Lung (tissue), 12 donors: ENCODE data around the gene GALT. TPM values are rescaled to one million over a fixed set of nuclear protein-coding genes. Genes with fewer than 3 reads are reported as not detected.
A peak's percentile ranks its signal among the peaks of the same experiment; 100 is the strongest.

Experiments
- ATAC-seq: fragments of 200-7000 bp; cut with Tn5 transposase; one replicate; pipeline ENCODE4 v1.9.1; 2020; ENCODE audit warnings: moderate number of reproducible peaks; ENCODE audit not compliant: insufficient read depth, low FRiP score
- DNase-seq, 3 donors: peaks; one replicate each; pipeline ENCODE4 v3.0.0-alpha.2; 2013 to 2017
- H3K27ac ChIP-seq, 2 donors: one replicate each; pipeline ENCODE4 v1.5.1; 2013; ENCODE audit warnings: mild to moderate bottlenecking in 2 of 2, moderate library complexity in 2 of 2, control low read depth in 1 of 2, inconsistent platforms in 1 of 2, low read depth in 1 of 2, low read length in 1 of 2
- H3K27me3 ChIP-seq, 3 donors: one replicate each; pipeline ENCODE4 v1.5.1; 2013; ENCODE audit warnings: low read length in 2 of 3; ENCODE audit not compliant: control insufficient read depth in 3 of 3, insufficient read depth in 3 of 3
- H3K36me3 ChIP-seq, 4 donors: one replicate each; pipeline ENCODE4 v1.5.1; 2013; ENCODE audit warnings: low read length in 4 of 4, mild to moderate bottlenecking in 1 of 4, moderate library complexity in 1 of 4; ENCODE audit not compliant: control insufficient read depth in 4 of 4, insufficient read depth in 4 of 4
- H3K4me1 ChIP-seq, 5 donors: one replicate each; pipeline ENCODE4 v1.5.1; 2013; ENCODE audit warnings: low read length in 5 of 5, mild to moderate bottlenecking in 2 of 5, moderate library complexity in 1 of 5; ENCODE audit not compliant: control insufficient read depth in 5 of 5, insufficient read depth in 5 of 5
- H3K4me3 ChIP-seq: one replicate; pipeline ENCODE4 v1.5.1; 2013; ENCODE audit warnings: mild to moderate bottlenecking, control low read depth, moderate library complexity
- H3K9ac ChIP-seq, 2 donors: one replicate each; pipeline ENCODE4 v1.5.1; 2013; ENCODE audit warnings: low read length in 2 of 2, control low read depth in 1 of 2; ENCODE audit not compliant: insufficient read depth in 1 of 2
- H3K9me3 ChIP-seq, 4 donors: one replicate each; pipeline ENCODE4 v1.5.1; 2013; ENCODE audit warnings: low read length in 3 of 4, mild to moderate bottlenecking in 1 of 4, moderate library complexity in 1 of 4; ENCODE audit not compliant: control insufficient read depth in 4 of 4, insufficient read depth in 3 of 4
- WGBS, 2 donors: extraction: QIAGEN DNeasy Blood & Tissue Kit; methylation state at CpG; one replicate each; pipeline ENCODE4 v1.1.7; 2013; 5-methylcytosine and 5-hydroxymethylcytosine counted together
- polyA plus RNA-seq, 2 donors: library from polyadenylated mRNA; stranded (reverse); fragments of 200-250 nt; gene quantifications; one replicate each; pipeline ENCODE4 v1.2.1, GENCODE V29; 2013
- total RNA-seq, 2 donors: library from RNA; depleted of rRNA in 1 of 2; stranded (reverse); fragments of >200 nt in 1 of 2; gene quantifications; one replicate each; pipeline ENCODE4 v1.2.1, GENCODE V29; 2014 to 2021
- TF ChIP-seq, protein P1 (sequence below): IDR thresholded peaks from 2 replicates; pipeline ENCODE4 v1.5.1; 2012; ENCODE audit warnings: mild to moderate bottlenecking; ENCODE audit errors: control extremely low read depth, extremely low read depth
- donor health status: control.
- donor health status: control.
- donor health status: Bipolar disorder and iron deficiency.
- donor health status: healthy.
- donor health status: DM: yes; HTN: yes; CAD: no.

The GALT gene
- total and polyA plus RNA-seq, 4 donors = 23.9 to 53.0 (median 41.4) TPM

DNA sequence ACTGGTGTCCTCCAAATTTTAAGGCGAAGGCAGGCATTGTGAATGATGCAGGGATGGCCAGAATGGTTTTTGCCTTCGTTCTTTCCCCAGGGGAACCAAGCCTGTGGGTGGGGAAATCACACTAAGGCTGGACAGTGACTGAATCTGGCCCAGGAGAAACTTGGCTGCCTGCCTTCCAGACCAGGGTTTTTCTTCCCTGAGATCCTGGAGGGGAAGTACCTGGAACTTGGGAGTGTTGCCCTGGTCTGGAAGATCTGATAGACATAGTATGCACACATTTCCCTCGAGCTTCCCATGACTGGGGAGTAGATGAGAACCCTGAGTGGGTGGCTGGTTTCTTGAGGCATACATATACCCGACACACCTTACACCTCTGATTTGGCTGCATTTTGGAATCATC, 4.8 kb downstream of the GALT start:
- peak in 1 of 3 donors; percentile 16 for DNase-seq
- no peaks in the 10 kb centered on the region for H3K27me3 ChIP-seq
- H3K4me1 ChIP-seq = peaks cover 12 to 65% (median 37%) of the 10 kb centered on the region in 5 donors
- TF ChIP-seq, protein P1, sequence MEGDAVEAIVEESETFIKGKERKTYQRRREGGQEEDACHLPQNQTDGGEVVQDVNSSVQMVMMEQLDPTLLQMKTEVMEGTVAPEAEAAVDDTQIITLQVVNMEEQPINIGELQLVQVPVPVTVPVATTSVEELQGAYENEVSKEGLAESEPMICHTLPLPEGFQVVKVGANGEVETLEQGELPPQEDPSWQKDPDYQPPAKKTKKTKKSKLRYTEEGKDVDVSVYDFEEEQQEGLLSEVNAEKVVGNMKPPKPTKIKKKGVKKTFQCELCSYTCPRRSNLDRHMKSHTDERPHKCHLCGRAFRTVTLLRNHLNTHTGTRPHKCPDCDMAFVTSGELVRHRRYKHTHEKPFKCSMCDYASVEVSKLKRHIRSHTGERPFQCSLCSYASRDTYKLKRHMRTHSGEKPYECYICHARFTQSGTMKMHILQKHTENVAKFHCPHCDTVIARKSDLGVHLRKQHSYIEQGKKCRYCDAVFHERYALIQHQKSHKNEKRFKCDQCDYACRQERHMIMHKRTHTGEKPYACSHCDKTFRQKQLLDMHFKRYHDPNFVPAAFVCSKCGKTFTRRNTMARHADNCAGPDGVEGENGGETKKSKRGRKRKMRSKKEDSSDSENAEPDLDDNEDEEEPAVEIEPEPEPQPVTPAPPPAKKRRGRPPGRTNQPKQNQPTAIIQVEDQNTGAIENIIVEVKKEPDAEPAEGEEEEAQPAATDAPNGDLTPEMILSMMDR = no peak
- peaks cover 0 to 20% (median 16%) of the 10 kb centered on the region in 4 donors for H3K36me3 ChIP-seq
- H3K9ac ChIP-seq = no peak overlapping the region
- H3K9me3 ChIP-seq = no peaks in the 10 kb centered on the region
- no peak overlapping the region for H3K4me3 ChIP-seq
- 54 to 69% methylated on average over 4 of the region's 4 CpGs for WGBS, 2 donors
- peak overlapping the region; percentile 81 to 88 for H3K27ac ChIP-seq
- ATAC-seq = no peak

- no peaks in the 10 kb centered on the region for H3K27me3 ChIP-seq
- H3K9me3 ChIP-seq = no peaks in the 10 kb centered on the region
- DNase-seq (peak; percentile 83 to 95 (median 86)), ATAC-seq (peak; percentile 73)
- peak within 1 kb of the TSS; percentile 30 for H3K4me3 ChIP-seq
- H3K27ac ChIP-seq = peak within 1 kb of the TSS; percentile 81 to 88
- WGBS, 2 donors = 13 to 22% methylated on average over 24 of the region's 24 CpGs
- peaks cover 12 to 63% (median 37%) of the 10 kb centered on the region in 5 donors for H3K4me1 ChIP-seq
- H3K36me3 ChIP-seq = peaks cover 0 to 23% (median 18%) of the 10 kb centered on the region in 4 donors
- TF ChIP-seq, protein P1 = no peak
- H3K9ac ChIP-seq = peak within 1 kb of the TSS in 1 of 2 donors; percentile 44
These were observed 5.6 kb downstream of the GALT start, which contains the start of gene IL11RA for GRCh38 chr9:34651876-34652601. IL11RA (plus strand) TSS chr9:34652185; CDS start chr9:34655218, 3,033 bp downstream.

DNA sequence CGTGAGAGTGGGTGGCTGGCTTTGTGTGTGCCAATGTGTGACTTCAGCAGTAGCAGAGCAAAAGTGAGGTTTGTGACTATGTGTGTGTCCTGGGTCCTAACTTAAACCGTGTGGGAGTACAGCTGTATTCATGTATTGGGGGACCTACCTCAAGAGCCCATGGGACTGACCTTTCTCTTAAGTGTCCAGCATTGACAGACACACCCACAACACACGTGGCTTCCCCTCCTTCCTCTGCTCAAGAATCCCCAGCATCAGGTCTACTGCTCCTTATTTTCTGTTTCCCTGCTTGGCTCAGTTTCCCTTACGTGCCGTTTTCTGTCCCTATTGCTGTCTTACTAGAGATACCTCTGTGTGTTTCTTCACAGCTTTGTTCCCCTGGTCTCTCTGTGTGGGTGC, 6.1 kb downstream of the GALT start:
- Histone ChIP-seq H3K9ac (peak overlapping the region in 1 of 2 donors; percentile 44), H3K27me3 (no peaks in the 10 kb centered on the region), H3K27ac (peak overlapping the region; percentile 81 to 88), H3K9me3 (no peaks in the 10 kb centered on the region), H3K36me3 (peaks cover 0 to 23% (median 18%) of the 10 kb centered on the region in 4 donors), H3K4me3 (peak overlapping the region; percentile 30), H3K4me1 (peaks cover 12 to 58% (median 35%) of the 10 kb centered on the region in 5 donors)
- DNase-seq = peak in 2 of 3 donors; percentile 24 to 33
- TF ChIP-seq, protein P1 = no peak
- no peak for ATAC-seq
- 26 to 55% methylated on average over 5 of the region's 5 CpGs for WGBS, 2 donors
